ENCODE measurements around the gene EFHC1.
"Not testable (repeated sequence)": the region's sequence is repeated elsewhere in the genome, so short reads cannot be mapped to it uniquely, and the experiment has no call there.

The EFHC1 gene

DNA sequence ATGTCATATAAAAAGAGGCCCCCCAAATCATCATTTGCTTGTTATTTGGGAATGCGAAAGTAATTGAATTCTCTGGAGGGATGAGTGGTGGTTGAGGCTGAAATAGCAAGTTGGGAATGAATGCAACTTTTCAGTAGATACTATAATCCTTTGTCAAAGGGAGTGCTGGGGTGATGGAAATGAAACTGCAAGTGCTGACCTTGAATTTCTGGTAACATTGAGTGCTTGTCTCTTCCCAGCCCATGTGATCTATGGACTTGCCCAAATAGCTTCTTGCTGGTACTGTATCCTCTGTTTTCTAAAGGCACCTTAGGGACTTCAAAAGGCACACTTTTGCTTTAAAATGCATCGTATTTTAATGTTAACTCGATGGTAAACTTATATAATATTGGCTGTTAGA is 43.4 kb upstream of the EFHC1 start:
- no peak for DNase-seq (ENCODE audit: low read depth, low spot score)
- H3K4me3 ChIP-seq (ENCODE audit: low read depth, low read length) = no peak overlapping the region
- TF ChIP-seq, protein P1, sequence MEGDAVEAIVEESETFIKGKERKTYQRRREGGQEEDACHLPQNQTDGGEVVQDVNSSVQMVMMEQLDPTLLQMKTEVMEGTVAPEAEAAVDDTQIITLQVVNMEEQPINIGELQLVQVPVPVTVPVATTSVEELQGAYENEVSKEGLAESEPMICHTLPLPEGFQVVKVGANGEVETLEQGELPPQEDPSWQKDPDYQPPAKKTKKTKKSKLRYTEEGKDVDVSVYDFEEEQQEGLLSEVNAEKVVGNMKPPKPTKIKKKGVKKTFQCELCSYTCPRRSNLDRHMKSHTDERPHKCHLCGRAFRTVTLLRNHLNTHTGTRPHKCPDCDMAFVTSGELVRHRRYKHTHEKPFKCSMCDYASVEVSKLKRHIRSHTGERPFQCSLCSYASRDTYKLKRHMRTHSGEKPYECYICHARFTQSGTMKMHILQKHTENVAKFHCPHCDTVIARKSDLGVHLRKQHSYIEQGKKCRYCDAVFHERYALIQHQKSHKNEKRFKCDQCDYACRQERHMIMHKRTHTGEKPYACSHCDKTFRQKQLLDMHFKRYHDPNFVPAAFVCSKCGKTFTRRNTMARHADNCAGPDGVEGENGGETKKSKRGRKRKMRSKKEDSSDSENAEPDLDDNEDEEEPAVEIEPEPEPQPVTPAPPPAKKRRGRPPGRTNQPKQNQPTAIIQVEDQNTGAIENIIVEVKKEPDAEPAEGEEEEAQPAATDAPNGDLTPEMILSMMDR (IDR thresholded peaks at IDR 0.05; ENCODE audit: insufficient read depth, low read length, missing control alignments) = no peak
- CTCF ChIA-PET = interaction anchor here (0.6 to 2.4 kb wide), 4 partner anchors 11 to 91 kb away, joined by 3 to 7 read pairs (median 4); no protein-coding TSS in a partner anchor
- POLR2A ChIA-PET = no interaction called here

DNA sequence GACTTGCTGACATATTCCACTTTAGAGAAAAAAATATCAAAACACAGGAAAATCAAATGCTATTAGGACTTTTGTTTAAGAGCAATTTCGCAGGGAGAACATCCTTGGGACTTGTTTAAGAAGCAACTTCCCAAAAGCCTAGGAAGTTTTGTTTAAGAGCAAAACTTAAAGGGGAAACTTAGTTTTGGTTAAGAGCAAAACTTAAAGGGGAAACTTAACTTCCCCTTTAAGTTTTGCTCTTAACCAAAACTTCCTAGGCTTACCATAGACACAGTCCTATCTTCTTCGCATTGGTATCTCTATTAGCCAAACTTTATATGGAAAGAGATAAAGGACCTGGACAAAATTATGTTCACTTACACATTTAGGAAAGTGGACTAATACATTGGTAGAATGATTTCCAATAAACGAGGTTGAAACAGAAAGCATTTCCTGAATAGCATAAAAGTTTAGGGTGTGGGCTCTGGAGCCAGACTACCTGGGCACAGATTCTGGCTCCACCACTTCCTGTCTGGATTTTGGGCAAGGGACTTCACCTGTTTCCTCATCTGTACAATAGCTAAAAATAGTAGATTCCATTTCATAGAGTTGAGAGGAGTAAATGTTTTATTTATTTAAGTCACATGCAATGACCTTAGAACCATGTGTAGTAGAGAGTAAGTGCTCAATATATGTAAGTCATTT is 42.5 kb upstream of the EFHC1 start:
- CTCF ChIA-PET = interaction anchor here (0.7 to 2.4 kb wide), 4 partner anchors 12 to 92 kb away, joined by 3 to 7 read pairs (median 4); no protein-coding TSS in a partner anchor
- DNase-seq (ENCODE audit: low read depth, low spot score) = no peak
- no peak overlapping the region for H3K4me3 ChIP-seq (ENCODE audit: low read depth, low read length)
- POLR2A ChIA-PET = no interaction called here
- TF ChIP-seq, protein P1 (IDR thresholded peaks at IDR 0.05; ENCODE audit: insufficient read depth, low read length, missing control alignments) = no peak

- TF ChIP-seq, protein P1 (IDR thresholded peaks at IDR 0.05; ENCODE audit: insufficient read depth, low read length, missing control alignments) = no peak
- POLR2A ChIA-PET = no interaction called here
- no peak overlapping the region for H3K4me3 ChIP-seq (ENCODE audit: low read depth, low read length)
- no peak for DNase-seq (ENCODE audit: low read depth, low spot score)
- CTCF ChIA-PET = interaction anchor here (0.9 to 3.0 kb wide), 4 partner anchors 9 to 95 kb away, joined by 3 to 8 read pairs (median 4); no protein-coding TSS in a partner anchor
These were observed 38.9 kb upstream of the EFHC1 start for GRCh38 chr6:52381249-52381648.

DNA sequence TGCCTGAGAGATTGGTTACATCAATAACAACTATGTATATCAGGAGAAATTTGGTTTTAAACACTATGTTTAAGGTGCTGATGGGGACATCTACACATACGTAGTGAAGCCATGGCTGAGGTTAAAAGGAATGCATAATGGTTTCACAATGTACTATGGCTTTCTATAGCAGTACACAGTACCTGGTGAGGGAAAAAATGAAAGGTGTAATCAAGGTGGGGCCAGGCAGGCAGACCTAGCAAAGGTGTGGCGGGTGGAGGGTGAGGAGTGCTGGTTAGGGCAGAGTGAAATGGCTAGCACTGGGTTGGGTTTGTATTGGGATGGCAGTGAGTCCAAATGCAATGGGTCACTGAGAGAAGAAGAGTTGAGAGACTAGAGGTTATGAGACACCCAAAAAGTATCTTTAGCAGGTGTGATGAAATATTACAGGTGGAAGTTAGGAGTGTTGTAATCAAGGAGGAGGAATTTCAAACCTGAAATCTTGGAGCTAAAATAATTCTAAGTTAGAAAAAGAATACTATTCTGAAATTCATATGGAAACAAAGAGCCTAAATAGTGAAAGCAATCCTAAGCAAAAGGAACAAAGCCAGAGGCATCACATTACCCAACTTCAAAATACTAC is 35.9 kb upstream of the EFHC1 start:
- POLR2A ChIA-PET = no interaction called here
- TF ChIP-seq, protein P1 (IDR thresholded peaks at IDR 0.05; ENCODE audit: insufficient read depth, low read length, missing control alignments) = no peak
- H3K4me3 ChIP-seq (ENCODE audit: low read depth, low read length) = no peak overlapping the region
- CTCF ChIA-PET = no interaction called here
- no peak for DNase-seq (ENCODE audit: low read depth, low spot score)

- no peak overlapping the region for H3K4me3 ChIP-seq (ENCODE audit: low read depth, low read length)
- TF ChIP-seq, protein P1 (IDR thresholded peaks at IDR 0.05; ENCODE audit: insufficient read depth, low read length, missing control alignments) = no peak
- POLR2A ChIA-PET = no interaction called here
- CTCF ChIA-PET = no interaction called here
- no peak for DNase-seq (ENCODE audit: low read depth, low spot score)
These were observed 35.1 kb upstream of the EFHC1 start for GRCh38 chr6:52385074-52385473.

- POLR2A ChIA-PET; H3K4me3 ChIP-seq (ENCODE audit: low read depth, low read length); DNase-seq (ENCODE audit: low read depth, low spot score): not testable (repeated sequence)
- CTCF ChIA-PET = interaction anchor here (1.2 to 7.6 kb wide), 5 partner anchors 9 to 124 kb away, joined by 3 to 54 read pairs (median 5); partner anchors contain the start of gene MCM3
These were observed 32.0 kb upstream of the EFHC1 start for GRCh38 chr6:52388119-52388518.

All from AG04449 (cell line).